GM23248 (cell line): ENCODE data around the gene TMEM229B. TPM values are rescaled to one million over a fixed set of nuclear protein-coding genes. Genes with fewer than 3 reads are reported as not detected.

Experiments
- DNase-seq: peaks from one replicate; pipeline ENCODE4 v3.0.0-alpha.2; 2015
- H2AFZ ChIP-seq: fragments of 200-600 bp; sonication (generic); 2 replicates; pipeline ENCODE4 v1.6.1; 2016; ENCODE audit warnings: antibody characterized with exemption
- H3F3A ChIP-seq: fragments of 200-600 bp; sonication (generic); 2 replicates; pipeline ENCODE4 v1.6.1; 2016; ENCODE audit warnings: mild to moderate bottlenecking, antibody characterized with exemption, mixed run types; ENCODE audit not compliant: insufficient read depth
- H3K27ac ChIP-seq: fragments of 200-600 bp; sonication (generic); 2 replicates; pipeline ENCODE4 v1.5.1; 2016; ENCODE audit warnings: mild to moderate bottlenecking
- H3K27me3 ChIP-seq: fragments of 200-600 bp; sonication (generic); replicated peaks from 2 replicates; pipeline ENCODE4 v1.6.1; 2016; ENCODE audit warnings: mild to moderate bottlenecking; ENCODE audit not compliant: insufficient read depth
- H3K36me3 ChIP-seq: fragments of 200-600 bp; sonication (generic); 2 replicates; pipeline ENCODE4 v1.6.1; 2016; ENCODE audit warnings: low read depth, mild to moderate bottlenecking
- H3K4me1 ChIP-seq: fragments of 200-600 bp; sonication (generic); 2 replicates; pipeline ENCODE4 v1.6.1; 2016; ENCODE audit warnings: mild to moderate bottlenecking; ENCODE audit not compliant: insufficient read depth
- H3K4me2 ChIP-seq: fragments of 200-600 bp; sonication (generic); one replicate; pipeline ENCODE4 v1.6.1; 2016; ENCODE audit warnings: mild to moderate bottlenecking; ENCODE audit not compliant: unreplicated experiment
- H3K4me3 ChIP-seq: fragments of 200-600 bp; sonication (generic); 2 replicates; pipeline ENCODE4 v1.5.1; 2016; ENCODE audit warnings: mild to moderate bottlenecking
- H3K79me2 ChIP-seq: fragments of 200-600 bp; sonication (generic); 2 replicates; pipeline ENCODE4 v1.6.1; 2016; ENCODE audit warnings: mild to moderate bottlenecking; ENCODE audit not compliant: insufficient read depth
- H3K9ac ChIP-seq: fragments of 200-600 bp; sonication (generic); 2 replicates; pipeline ENCODE4 v1.6.1; 2016; ENCODE audit warnings: mild to moderate bottlenecking
- H3K9me2 ChIP-seq: fragments of 200-600 bp; sonication (generic); 2 replicates; pipeline ENCODE4 v1.6.1; 2016; ENCODE audit warnings: mixed run types, mild to moderate bottlenecking, moderate library complexity; ENCODE audit not compliant: insufficient read depth
- H3K9me3 ChIP-seq: fragments of 200-600 bp; sonication (generic); one replicate; pipeline ENCODE4 v1.6.1; 2017; ENCODE audit warnings: low read depth
- H4K20me1 ChIP-seq: fragments of 200-600 bp; sonication (generic); 2 replicates; pipeline ENCODE4 v1.6.0; 2016; ENCODE audit not compliant: insufficient read depth
- EZH2 ChIP-seq: fragments of 200-600 bp; sonication (generic); IDR thresholded peaks from 2 replicates; pipeline ENCODE4 v1.6.1; 2018; ENCODE audit warnings: antibody characterized with exemption, mild to moderate bottlenecking; ENCODE audit not compliant: insufficient read depth, poor library complexity, severe bottlenecking
- EZH2phosphoT487 ChIP-seq: fragments of 200-600 bp; sonication (generic); IDR thresholded peaks from 2 replicates; pipeline ENCODE4 v1.6.1; 2018; ENCODE audit warnings: antibody characterized with exemption, moderate library complexity, mild to moderate bottlenecking, low read depth; ENCODE audit not compliant: insufficient read depth
- WGBS, 2 experiments: methylation state at CpG; one replicate each; pipeline ENCODE4 v1.1.6; 2015 to 2017; ENCODE audit warnings: low lambda C conversion rate in 2 of 2, low coverage in 1 of 2; ENCODE audit errors: missing lambda C conversion rate in 2 of 2; 5-methylcytosine and 5-hydroxymethylcytosine counted together
- in situ Hi-C: fragments of 300-500 bp; cut with MboI; formaldehyde crosslinking; loops from 2 replicates; pipeline ENCODE4 v1.15.0; 2020
- polyA plus RNA-seq: library from polyadenylated mRNA; unstranded; fragments of >200 nt; fragmentation: Nextera tagmentation; extraction: Ambion mirVana; gene quantifications from 2 replicates; pipeline ENCODE4 v1.2.1, GENCODE V29; 2016
- total RNA-seq: library from RNA; depleted of rRNA; stranded (reverse); fragments of >200 nt; shearing (Covaris generic); gene quantifications from 2 replicates; pipeline ENCODE4 v1.2.3, GENCODE V29; 2014

The TMEM229B gene
- total and polyA plus RNA-seq, 2 experiments from 2014 or later = 0.43 to 0.65 TPM

GRCh38 chr14:67441256-67441655, 47.3 kb downstream of the TMEM229B start:
- in situ Hi-C loops = no loop called here
- H3K36me3 ChIP-seq = no peaks in the 10 kb centered on the region
- DNase-seq = no peak

DNA sequence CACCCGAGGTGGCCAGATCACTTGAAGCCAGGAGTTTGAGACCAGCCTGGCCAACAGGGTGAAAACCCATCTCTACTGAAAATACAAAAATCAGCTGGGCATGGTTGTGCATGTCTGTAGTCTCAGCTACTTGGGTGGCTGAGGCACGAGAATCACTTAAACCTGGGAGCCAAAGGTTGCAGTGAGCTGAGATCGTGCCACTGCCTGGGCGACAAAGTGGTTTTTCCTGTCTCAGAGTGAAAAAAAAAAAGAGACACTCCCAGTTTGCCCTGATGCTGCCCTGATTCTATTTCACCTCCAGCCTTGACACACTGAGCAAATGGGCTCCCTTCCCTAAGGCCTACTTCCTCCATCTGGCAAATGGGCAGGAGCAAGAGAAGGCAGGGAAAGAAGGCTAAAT, 48.0 kb downstream of the TMEM229B start:
- H3K36me3 ChIP-seq = no peaks in the 10 kb centered on the region
- no peaks in the 10 kb centered on the region for H3F3A ChIP-seq
- no peaks in the 10 kb centered on the region for H3K79me2 ChIP-seq
- H3K9me3 ChIP-seq = no peaks in the 10 kb centered on the region
- H3K4me2 ChIP-seq = no peak overlapping the region
- no peak overlapping the region for H3K9ac ChIP-seq
- peaks cover 10% of the 10 kb centered on the region for H3K4me1 ChIP-seq
- H3K4me3 ChIP-seq = no peak overlapping the region
- in situ Hi-C loops = no loop called here
- no peaks in the 10 kb centered on the region for H3K9me2 ChIP-seq
- 53 to 66% methylated on average over 4 of the region's 4 CpGs for WGBS, 2 experiments
- no peaks in the 10 kb centered on the region for H4K20me1 ChIP-seq
- no peak overlapping the region for H3K27ac ChIP-seq
- no peak for DNase-seq
- TF ChIP-seq EZH2phosphoT487 (no peak), EZH2 (no peak)
- H2AFZ ChIP-seq = no peak overlapping the region
- H3K27me3 ChIP-seq = peaks cover 11% of the 10 kb centered on the region; the same call in 1 of the 2 replicates

More at GRCh38 chr14:67441256-67441655, 47.3 kb downstream of the TMEM229B start:
- no peak overlapping the region for H2AFZ ChIP-seq
- H3K27me3 ChIP-seq = peaks cover 11% of the 10 kb centered on the region; the same call in 1 of the 2 replicates
- no peaks in the 10 kb centered on the region for H3K9me2 ChIP-seq
- H4K20me1 ChIP-seq = no peaks in the 10 kb centered on the region
- no peak overlapping the region for H3K4me3 ChIP-seq
- H3K27ac ChIP-seq = no peak overlapping the region
- TF ChIP-seq EZH2phosphoT487 = no peak
- no peak for TF ChIP-seq EZH2
- no peaks in the 10 kb centered on the region for H3K9me3 ChIP-seq
- no peaks in the 10 kb centered on the region for H3K79me2 ChIP-seq
- peaks cover 10% of the 10 kb centered on the region for H3K4me1 ChIP-seq
- H3F3A ChIP-seq = no peaks in the 10 kb centered on the region
- H3K9ac ChIP-seq = no peak overlapping the region
- no peak overlapping the region for H3K4me2 ChIP-seq
- 54 to 71% methylated on average over 2 of the region's 2 CpGs for WGBS, 2 experiments

DNA sequence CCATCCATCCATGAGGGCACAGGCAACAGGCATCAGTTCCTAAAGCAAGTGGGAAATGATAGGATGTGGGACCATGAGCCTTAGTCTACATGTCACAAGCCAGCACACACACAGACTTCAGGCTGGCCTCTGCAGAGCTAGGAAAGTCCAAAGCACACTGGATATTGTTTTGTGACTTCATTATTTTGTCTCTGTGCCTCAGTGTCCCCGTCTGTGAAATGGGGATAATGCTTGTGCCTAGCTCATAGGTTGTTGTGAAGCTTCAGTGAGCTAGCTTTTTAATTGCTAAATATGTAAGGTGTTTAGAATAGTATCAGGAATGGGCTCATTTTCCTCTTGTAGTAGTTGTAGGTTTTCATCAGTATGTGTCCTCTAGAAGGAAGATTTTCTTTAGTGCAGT, 49.6 kb downstream of the TMEM229B start:
- Histone ChIP-seq H3K4me3 (no peak overlapping the region), H2AFZ (no peak overlapping the region), H3K4me1 (no peaks in the 10 kb centered on the region), H3K9me2 (no peaks in the 10 kb centered on the region), H3K4me2 (no peak overlapping the region), H3K9me3 (no peaks in the 10 kb centered on the region), H3K9ac (no peak overlapping the region), H4K20me1 (no peaks in the 10 kb centered on the region), H3K27me3 (peaks cover 13% of the 10 kb centered on the region), H3K36me3 (no peaks in the 10 kb centered on the region), H3F3A (no peaks in the 10 kb centered on the region), H3K79me2 (no peaks in the 10 kb centered on the region), H3K27ac (no peak overlapping the region)
- 26 to 27% methylated on average over 1 of the region's 1 CpG for WGBS, 2 experiments
- no peak for TF ChIP-seq EZH2
- TF ChIP-seq EZH2phosphoT487 = no peak
- DNase-seq = no peak
- in situ Hi-C loops = no loop called here

GRCh38 chr14:67436006-67436866, 52.3 kb downstream of the TMEM229B start:
- H3K9me2 ChIP-seq = no peaks in the 10 kb centered on the region
- in situ Hi-C loops = no loop called here
- H3K36me3 ChIP-seq = no peaks in the 10 kb centered on the region
- H3K4me2 ChIP-seq = no peak overlapping the region
- no peak overlapping the region for H3K4me3 ChIP-seq
- H4K20me1 ChIP-seq = no peaks in the 10 kb centered on the region
- no peaks in the 10 kb centered on the region for H3K4me1 ChIP-seq
- peaks cover 19% of the 10 kb centered on the region for H3K27me3 ChIP-seq
- 73 to 74% methylated on average over 10 of the region's 10 CpGs for whole genome bisulfite sequencing, 2 experiments
- H3K79me2 ChIP-seq = no peaks in the 10 kb centered on the region
- no peak overlapping the region for H3K27ac ChIP-seq
- H3F3A ChIP-seq = no peaks in the 10 kb centered on the region
- no peak overlapping the region for H2AFZ ChIP-seq
- no peak overlapping the region for H3K9ac ChIP-seq
- peak; percentile 22 for DNase-seq
- TF ChIP-seq EZH2 (no peak), EZH2phosphoT487 (no peak)
- H3K9me3 ChIP-seq = no peaks in the 10 kb centered on the region

DNA sequence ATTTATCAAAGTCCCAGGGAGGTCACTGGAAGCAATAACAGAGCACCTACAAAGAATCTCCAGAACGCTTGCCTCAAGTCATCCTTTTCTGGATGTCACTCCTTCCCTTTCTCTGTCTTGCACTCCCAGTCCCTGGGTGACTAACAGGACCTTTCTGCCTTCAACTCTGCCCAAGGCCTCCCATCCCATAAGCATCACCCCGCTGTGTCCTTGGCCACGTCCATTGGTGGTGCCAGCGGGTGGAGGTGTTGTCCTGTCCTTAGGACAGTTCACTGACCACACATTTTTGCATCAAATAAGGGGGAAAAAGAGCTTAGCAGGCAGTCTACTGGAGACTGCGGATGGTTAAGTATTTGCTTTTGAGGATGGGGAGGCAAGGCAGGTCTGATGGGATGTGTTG, 52.9 kb downstream of the TMEM229B start:
- Histone ChIP-seq H3F3A (no peaks in the 10 kb centered on the region), H3K36me3 (no peaks in the 10 kb centered on the region), H3K4me2 (no peak overlapping the region), H2AFZ (no peak overlapping the region), H3K27me3 (peaks cover 19% of the 10 kb centered on the region), H3K4me1 (no peaks in the 10 kb centered on the region), H3K9me2 (no peaks in the 10 kb centered on the region), H3K9me3 (no peaks in the 10 kb centered on the region), H3K4me3 (no peak overlapping the region), H3K27ac (no peak overlapping the region), H4K20me1 (no peaks in the 10 kb centered on the region), H3K9ac (no peak overlapping the region), H3K79me2 (no peaks in the 10 kb centered on the region)
- WGBS, 2 experiments = 70 to 74% methylated on average over 5 of the region's 5 CpGs
- no peak for TF ChIP-seq EZH2
- no peak for TF ChIP-seq EZH2phosphoT487
- DNase-seq = no peak
- in situ Hi-C loops = no loop called here
